Thoracic aorta (tissue), 2 donors: Measurements from ENCODE around the gene PPM1K. TPM values are rescaled to one million over a fixed set of nuclear protein-coding genes. Genes with fewer than 3 reads are reported as not detected.

Experiments
- ATAC-seq: fragments of 150-250 bp; one replicate; pipeline ENCODE4 v1.8.0; 2017; ENCODE audit warnings: low read depth; ENCODE audit not compliant: insufficient number of reproducible peaks, low FRiP score
- DNase-seq: peaks from one replicate; pipeline ENCODE4 v3.0.0-alpha.2; 2020; ENCODE audit warnings: low spot score
- H3K27ac ChIP-seq, 2 donors: fragments of 200-600 bp; sonication (generic); 1 replicate in 1 of 2; 2 replicates in 1 of 2; pipeline ENCODE4 v1.5.1; 2016; ENCODE audit warnings: mild to moderate bottlenecking in 2 of 2, moderate library complexity in 2 of 2
- H3K27me3 ChIP-seq: fragments of 200-600 bp; sonication (generic); replicated peaks from 2 replicates; pipeline ENCODE4 v1.6.0; 2016; ENCODE audit warnings: mild to moderate bottlenecking; ENCODE audit not compliant: insufficient read depth
- H3K36me3 ChIP-seq: fragments of 200-600 bp; sonication (generic); one replicate; pipeline ENCODE4 v1.5.1; 2016
- H3K4me1 ChIP-seq, 2 donors: fragments of 200-600 bp; sonication (generic); 1 replicate in 1 of 2; 2 replicates in 1 of 2; pipeline versions ENCODE4 v1.5.1 to v1.6.0; 2016; ENCODE audit warnings: low read depth in 2 of 2, mild to moderate bottlenecking in 1 of 2; ENCODE audit not compliant: control insufficient read depth in 1 of 2
- H3K4me3 ChIP-seq: fragments of 200-600 bp; sonication (generic); 2 replicates; pipeline ENCODE4 v1.5.1; 2016; ENCODE audit warnings: mild to moderate bottlenecking
- H3K9me3 ChIP-seq: fragments of 200-600 bp; sonication (generic); 2 replicates; pipeline ENCODE4 v1.5.1; 2016
- total RNA-seq, 2 donors: library from RNA; depleted of rRNA; stranded (reverse); fragments of >200 nt; gene quantifications; one replicate each; pipeline versions ENCODE4 v1.1.0 to v1.2.3, GENCODE V29; 2016
- TF ChIP-seq, protein P1 (sequence below): fragments of 200-600 bp; sonication (generic); IDR thresholded peaks from one replicate; pipeline ENCODE4 v1.5.1; 2019; ENCODE audit warnings: antibody characterized with exemption

The PPM1K gene
- total RNA-seq, 2 donors from 2014 or later: 66.3 to 70.8 TPM

DNA sequence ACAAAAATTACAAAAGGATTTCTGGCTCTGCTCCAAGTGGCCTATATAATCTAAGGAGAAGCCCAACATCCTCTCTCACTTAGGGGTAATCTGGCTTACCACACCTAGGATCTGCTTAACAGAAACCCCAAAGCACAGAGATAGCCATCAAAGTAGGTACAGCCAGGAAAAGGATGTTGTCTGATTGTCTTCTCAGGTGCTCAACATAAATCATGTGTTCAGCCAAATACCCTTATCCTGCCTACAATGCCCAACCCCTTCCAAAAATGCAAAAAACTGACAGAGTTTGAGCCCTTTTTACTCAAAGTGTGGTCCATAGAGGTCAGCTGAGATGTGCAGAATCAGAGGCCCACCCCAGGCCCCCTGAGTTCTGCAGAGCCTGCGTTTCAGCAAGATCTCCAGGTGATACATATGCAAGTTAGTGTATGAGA, 53.9 kb downstream of the PPM1K start:
- DNase-seq: no peak
- no peaks in the 10 kb centered on the region for H3K27me3 ChIP-seq
- TF ChIP-seq, protein P1, sequence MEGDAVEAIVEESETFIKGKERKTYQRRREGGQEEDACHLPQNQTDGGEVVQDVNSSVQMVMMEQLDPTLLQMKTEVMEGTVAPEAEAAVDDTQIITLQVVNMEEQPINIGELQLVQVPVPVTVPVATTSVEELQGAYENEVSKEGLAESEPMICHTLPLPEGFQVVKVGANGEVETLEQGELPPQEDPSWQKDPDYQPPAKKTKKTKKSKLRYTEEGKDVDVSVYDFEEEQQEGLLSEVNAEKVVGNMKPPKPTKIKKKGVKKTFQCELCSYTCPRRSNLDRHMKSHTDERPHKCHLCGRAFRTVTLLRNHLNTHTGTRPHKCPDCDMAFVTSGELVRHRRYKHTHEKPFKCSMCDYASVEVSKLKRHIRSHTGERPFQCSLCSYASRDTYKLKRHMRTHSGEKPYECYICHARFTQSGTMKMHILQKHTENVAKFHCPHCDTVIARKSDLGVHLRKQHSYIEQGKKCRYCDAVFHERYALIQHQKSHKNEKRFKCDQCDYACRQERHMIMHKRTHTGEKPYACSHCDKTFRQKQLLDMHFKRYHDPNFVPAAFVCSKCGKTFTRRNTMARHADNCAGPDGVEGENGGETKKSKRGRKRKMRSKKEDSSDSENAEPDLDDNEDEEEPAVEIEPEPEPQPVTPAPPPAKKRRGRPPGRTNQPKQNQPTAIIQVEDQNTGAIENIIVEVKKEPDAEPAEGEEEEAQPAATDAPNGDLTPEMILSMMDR: no peak
- no peak for ATAC-seq
- no peaks in the 10 kb centered on the region for H3K36me3 ChIP-seq
- no peaks in the 10 kb centered on the region for H3K9me3 ChIP-seq
- peaks cover 0 to 8% of the 10 kb centered on the region in 2 donors for H3K4me1 ChIP-seq
- H3K27ac ChIP-seq: peak overlapping the region; percentile 35 to 72
- H3K4me3 ChIP-seq: no peak overlapping the region

GRCh38 chr4:88227734-88228133, 56.6 kb downstream of the PPM1K start:
- Histone ChIP-seq H3K27me3 (no peaks in the 10 kb centered on the region), H3K4me3 (no peak overlapping the region), H3K4me1 (peaks cover 0 to 8% of the 10 kb centered on the region in 2 donors), H3K27ac (no peak overlapping the region), H3K36me3 (no peaks in the 10 kb centered on the region), H3K9me3 (no peaks in the 10 kb centered on the region)
- ATAC-seq: no peak
- TF ChIP-seq, protein P1: no peak
- no peak for DNase-seq

DNA sequence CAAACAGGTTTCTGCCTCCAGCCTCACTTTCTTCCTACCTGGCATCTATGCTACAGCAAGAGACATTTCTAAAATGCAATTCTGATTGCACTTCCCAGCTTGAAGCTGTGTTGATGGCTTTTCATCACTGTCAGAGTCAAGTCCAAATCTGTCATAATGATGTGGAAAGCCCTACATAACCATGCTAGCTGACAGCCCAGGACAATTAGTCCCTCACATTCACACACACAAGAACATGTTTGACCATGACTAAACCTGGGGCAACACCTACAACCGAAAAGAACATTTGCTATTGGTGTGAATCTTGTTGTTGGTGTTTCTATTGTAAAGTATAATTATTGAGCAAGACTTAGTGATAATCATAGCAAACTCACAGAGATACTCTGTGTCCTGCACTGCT, 58.2 kb downstream of the PPM1K start:
- Histone ChIP-seq H3K36me3 (no peaks in the 10 kb centered on the region), H3K4me3 (no peak overlapping the region), H3K27ac (no peak overlapping the region), H3K9me3 (no peaks in the 10 kb centered on the region), H3K4me1 (peaks cover 0 to 8% of the 10 kb centered on the region in 2 donors), H3K27me3 (no peaks in the 10 kb centered on the region)
- ATAC-seq (no peak), DNase-seq (no peak)
- TF ChIP-seq, protein P1: no peak

DNA sequence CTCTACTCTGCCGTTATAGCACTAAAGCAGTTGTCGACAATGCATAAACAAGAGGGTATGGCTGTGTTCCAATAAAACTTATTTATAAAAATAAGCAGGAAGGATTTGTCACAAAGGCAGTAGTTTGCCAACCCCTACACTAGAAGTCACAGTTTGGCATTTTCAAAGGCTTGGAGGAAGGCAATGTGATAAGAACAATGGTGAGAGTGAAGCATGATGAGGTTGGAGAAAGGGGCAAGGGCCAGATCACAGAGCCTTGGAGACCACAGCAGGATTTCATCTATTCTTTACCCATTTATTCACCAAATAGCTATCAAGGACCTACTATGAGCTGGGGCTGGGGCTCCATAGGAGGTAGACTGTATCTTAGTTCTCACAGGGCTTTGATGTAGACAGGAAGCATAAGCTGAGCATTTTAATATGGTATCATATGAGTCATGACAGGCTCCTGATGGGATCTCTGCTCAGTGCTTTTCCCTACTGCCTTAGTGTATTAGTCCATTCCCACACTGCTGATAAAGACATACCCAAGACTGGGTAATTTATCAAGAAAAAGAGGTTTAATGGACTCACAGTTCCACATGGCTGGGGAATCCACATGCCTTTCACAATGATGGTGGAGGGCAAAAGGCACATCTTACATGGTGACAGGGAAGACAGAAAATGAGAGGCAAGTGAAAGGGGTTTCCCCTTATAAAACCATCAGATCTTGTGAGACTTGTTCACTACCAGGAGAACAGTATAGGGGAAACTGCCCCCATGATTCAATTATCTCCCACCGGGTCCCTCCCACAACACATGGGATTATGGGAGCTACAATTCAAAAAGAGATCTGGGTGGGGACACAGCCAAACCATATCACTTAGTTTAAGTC, 58.9 kb downstream of the PPM1K start:
- DNase-seq (no peak), ATAC-seq (no peak)
- Histone ChIP-seq H3K36me3 (no peaks in the 10 kb centered on the region), H3K4me3 (no peak overlapping the region), H3K27me3 (no peaks in the 10 kb centered on the region), H3K27ac (no peak overlapping the region), H3K4me1 (peaks cover 0 to 2% of the 10 kb centered on the region in 2 donors), H3K9me3 (no peaks in the 10 kb centered on the region)
- TF ChIP-seq, protein P1: no peak

DNA sequence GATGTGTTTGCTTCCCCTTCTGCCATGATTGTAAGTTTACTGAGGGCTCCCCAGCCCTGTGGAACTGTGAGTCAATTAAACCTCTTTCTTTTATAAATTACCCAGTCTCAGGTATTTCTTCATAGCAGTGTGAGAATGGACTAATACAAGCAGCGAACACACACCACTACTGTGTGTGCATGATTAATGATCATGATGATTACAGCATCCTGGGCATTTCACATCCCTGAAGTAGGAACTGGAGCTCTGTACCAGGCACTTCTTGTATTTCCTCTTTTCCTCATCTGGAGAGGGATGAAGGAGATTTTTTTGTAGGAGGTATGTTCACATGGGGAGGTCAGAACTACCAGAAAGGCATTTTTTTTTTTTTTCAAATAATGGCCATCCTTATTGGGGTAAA, 60.8 kb downstream of the PPM1K start:
- no peak overlapping the region for H3K27ac ChIP-seq
- TF ChIP-seq, protein P1: no peak

More for the DNA sequence above, 60.8 kb downstream of the PPM1K start:
- Histone ChIP-seq H3K4me1 (no peaks in the 10 kb centered on the region), H3K9me3 (no peaks in the 10 kb centered on the region), H3K4me3 (no peak overlapping the region), H3K27me3 (no peaks in the 10 kb centered on the region), H3K36me3 (no peaks in the 10 kb centered on the region)
- DNase-seq (no peak), ATAC-seq (no peak)
